Femur (tissue), 1 donor: ENCODE measurements around the gene NOMO2.
"Not testable (repeated sequence)": the region's sequence is repeated elsewhere in the genome, so short reads cannot be mapped to it uniquely, and the experiment has no call there.

Experiments used
- DNase-seq: peaks from one replicate; pipeline ENCODE4 v3.0.0-alpha.2; 2017

NOMO2 gene

DNA sequence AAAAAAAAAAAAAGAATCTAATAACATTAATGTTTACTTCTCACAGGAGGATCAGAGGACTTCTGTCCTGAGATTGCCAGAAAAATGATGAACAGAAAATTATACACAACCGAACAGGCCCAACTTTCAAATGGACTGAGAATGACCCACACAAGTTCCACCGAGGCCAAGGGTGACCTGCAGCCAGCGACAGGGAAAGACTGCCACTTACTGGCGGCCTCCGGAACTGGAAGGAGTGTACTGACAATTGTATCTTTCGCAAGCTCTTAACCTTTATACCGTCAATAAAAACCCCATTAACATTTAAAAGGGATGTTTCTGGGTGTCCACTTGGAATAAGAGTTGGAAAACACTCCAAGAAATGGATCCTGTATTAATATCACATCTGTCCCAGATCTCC, 63.5 kb downstream of the NOMO2 start:
- not testable (repeated sequence) for DNase-seq

DNA sequence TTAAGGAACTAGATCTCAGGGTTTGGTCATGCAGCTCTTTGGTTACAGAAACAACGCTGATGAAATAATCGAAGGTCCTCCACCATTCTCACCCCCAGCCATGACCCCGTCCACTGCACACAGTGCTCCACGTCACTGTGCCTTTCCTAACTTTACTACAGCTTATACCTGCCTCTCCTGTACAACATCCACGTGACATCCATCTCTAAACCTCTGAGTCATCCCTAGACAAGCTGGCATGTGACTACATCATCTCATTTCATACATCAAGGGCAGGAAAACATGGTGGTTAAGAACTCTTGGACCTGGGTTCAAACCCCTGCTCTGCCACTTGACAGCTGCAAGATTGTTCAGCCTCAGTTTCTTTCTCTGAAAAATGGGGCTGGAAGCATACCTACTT, 64.9 kb downstream of the NOMO2 start:
- DNase-seq: not testable (repeated sequence)

- not testable (repeated sequence) for DNase-seq
Measured at GRCh38 chr16:18492118-18492897, 69.6 kb downstream of the NOMO2 start.

DNA sequence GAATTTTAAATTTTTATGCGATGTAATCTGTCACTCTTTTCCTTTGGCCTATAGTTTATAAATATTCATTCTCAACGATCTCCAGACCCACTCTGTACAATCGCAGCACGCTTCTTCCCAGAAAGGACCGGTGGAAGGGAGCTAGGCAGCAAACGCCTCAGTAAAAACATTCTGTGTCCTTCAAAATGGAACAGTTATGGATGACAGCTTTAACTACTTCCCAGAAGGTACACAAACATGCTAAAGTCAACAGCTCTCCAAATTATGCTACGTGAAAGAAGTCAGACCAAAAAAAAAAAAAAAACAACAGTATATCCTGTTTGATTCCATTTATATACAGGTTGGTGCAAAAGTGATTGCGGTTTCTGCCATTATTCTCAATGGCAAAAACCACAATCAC, 125.9 kb downstream of the NOMO2 start:
- DNase-seq: not testable (repeated sequence)

- not testable (repeated sequence) for DNase-seq
Measured at GRCh38 chr16:18415827-18416226, 146.1 kb downstream of the NOMO2 start.

DNA sequence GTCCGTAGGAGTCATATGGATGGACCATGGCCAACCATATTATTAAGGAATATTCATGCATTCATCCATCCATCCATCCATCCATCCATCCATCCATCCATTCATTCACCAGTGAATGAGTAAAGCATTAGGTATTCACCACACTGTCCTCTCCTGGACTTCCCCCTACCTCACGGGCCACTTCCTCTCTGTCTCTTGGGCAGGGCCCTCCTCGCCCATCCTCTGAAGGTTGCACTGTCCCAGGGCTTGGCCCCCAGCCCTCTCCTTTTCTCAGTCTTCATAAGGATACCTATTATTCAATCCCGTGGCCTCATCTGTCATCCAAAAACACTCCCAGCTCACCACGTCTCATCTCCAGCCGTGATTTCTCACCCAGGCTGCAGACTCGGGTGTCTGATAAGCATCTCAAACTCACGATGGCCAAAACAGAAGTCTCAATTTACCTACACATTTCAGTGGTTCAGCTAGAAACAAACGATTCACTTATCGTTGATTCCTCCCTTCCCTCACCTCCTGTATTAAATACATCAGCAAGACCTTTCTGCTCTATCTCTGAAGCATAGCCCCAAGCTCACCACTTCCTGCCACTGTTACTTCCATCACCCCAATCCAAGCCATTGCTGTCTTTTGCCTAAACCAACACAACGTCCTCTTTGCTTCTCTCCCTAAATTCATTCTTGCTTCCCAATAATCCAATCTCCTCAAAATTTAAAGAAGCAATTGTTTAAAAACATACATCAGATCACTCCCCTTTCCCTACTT, 152.2 kb downstream of the NOMO2 start:
- not testable (repeated sequence) for DNase-seq

- not testable (repeated sequence) for DNase-seq
Measured at GRCh38 chr16:18401851-18402657, 159.8 kb downstream of the NOMO2 start.

DNA sequence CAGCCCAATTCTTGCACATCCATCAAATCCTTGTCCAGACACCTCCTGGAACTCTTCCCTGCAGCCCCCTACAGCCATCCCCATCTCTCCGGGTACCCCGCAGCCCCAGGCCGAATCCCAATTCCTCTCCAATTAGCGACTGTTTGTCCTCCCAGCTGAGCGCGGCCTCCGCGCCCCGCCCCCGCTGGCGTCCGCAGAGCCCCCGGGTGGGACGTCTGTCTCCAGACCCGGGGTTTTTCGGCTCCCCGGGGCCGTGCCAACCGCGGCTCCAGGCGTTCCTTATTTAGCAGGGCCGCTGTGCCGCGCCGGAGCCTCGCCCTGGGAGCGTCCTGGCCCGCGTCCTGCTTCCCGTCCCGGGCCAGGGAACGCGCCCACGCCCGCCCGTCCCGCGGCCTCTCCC, 160.7 kb downstream of the NOMO2 start:
- DNase-seq: not testable (repeated sequence)

- DNase-seq: not testable (repeated sequence)
Measured at GRCh38 chr16:18394363-18394762, 167.5 kb downstream of the NOMO2 start.

DNA sequence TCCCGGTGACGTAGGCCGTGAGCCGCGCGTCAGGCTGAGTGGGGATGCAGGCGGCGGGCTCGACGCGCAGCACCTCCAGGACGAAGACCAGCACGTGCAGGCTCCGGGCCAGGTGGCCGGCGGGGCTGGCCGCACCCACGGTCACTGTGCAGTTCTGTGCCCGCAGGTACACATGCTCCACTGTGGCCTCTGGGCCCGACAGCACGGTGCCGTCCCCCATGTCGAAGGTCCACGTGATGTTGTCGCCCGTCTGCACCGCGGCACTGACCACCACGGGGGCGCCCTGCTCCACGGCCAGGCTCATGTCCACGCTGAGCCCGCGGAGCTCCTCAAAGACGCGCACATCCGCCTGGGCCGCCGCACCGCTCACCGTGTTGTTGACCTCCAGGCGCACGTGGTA, 174.1 kb downstream of the NOMO2 start:
- not testable (repeated sequence) for DNase-seq

DNA sequence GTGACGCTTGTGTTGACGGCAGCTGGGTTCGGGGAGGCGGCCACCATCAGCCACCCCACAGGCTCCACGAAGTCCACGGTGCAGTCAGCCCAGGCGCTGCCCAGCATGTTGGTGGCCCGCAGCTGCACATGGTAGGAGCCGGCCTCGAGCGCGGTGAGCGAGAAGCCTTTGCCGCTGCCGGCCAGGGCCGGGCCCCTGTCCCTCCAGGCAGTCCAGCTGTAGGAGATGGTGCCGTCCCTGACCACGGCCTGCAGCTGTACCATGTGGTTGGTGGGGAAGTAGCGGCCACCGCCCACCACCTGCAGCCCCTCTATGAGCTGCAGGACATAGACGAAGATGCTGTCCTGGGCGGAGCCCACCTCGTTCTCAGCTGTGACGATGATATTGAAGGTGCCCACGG, 175.4 kb downstream of the NOMO2 start:
- not testable (repeated sequence) for DNase-seq

DNA sequence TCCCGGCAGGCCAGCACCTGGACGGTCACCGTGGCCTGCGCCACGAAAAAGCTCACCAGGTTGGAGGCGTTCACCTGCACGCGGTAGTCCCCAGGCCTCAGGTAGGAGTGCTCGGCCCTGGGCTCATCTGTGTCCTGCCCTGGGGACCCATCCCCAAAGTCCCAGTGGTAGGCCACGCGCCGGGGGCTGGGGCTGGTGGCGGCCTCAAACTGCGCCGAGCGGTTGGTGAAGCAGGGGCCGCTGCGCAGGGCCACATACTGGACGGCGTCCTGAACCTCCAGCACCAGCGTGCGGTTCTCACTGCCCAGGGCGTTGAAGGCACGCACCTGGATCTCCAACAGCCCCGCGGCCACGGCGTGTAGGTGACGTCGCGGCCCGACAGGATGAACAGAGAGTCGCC, 176.6 kb downstream of the NOMO2 start:
- DNase-seq: not testable (repeated sequence)

DNA sequence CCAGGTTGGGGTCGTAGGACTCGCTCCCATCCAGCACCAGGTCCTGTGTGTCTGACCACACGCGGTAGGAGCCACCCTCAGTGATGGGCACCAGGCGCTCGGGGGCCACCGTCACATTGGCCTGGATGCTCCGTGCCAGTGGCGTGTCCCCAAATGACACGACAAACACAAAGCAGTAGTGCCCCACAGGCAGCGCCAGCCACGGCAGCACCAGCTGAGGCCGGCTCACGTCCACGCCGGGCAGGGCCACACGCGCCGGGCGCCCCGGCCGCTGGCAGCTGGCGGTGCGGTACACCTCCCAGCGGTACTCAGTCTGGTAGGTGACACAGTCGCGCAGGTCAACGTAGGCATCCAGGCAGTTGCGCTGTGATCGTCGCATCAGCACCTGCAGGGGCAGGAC, 177.0 kb downstream of the NOMO2 start:
- DNase-seq: not testable (repeated sequence)

DNA sequence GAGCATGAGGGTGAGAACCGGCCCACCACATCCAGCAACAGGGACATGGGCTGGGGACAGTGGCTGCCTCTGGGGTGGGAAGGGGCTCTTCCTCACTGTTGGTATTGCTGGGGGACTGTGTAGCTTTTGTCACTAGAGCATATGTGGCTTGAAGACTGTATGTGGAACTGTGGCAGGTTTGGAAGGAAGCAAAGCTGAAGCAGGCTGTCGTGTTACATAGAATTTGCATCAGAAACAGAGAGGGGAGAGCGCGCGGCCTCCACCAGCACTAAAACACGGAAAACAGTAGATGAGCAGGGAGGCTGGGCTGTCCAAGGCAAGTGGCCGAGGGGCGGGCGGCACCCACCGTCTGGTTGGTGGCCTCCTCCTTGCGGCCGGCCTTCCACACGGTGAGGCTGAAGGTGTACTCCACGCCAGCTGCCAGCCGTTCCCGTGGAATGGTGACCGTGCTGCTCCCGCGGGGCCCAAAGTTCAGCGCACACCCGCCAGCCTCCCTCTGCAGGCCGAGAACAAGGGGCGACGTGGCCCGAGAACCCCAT, 177.7 kb downstream of the NOMO2 start:
- DNase-seq: not testable (repeated sequence)

- not testable (repeated sequence) for DNase-seq
Measured at GRCh38 chr16:18382696-18383095, 179.2 kb downstream of the NOMO2 start.
